Peyer's patch (tissue), 4 donors: ENCODE data around the gene PSAPL1. TPM values are rescaled to one million over a fixed set of nuclear protein-coding genes. Genes with fewer than 3 reads are reported as not detected.

Experiments
- DNase-seq, 3 donors: peaks; one replicate each; pipeline ENCODE4 v3.0.0-alpha.2; 2017 to 2019
- H3K27ac ChIP-seq, 4 donors: fragments of 200-600 bp; sonication (generic); one replicate each; pipeline ENCODE4 v1.5.1; 2016 to 2019
- H3K27me3 ChIP-seq, 2 donors: fragments of 200-600 bp; sonication (generic); one replicate each; pipeline ENCODE4 v1.5.1; 2019
- H3K36me3 ChIP-seq, 3 donors: fragments of 200-600 bp; sonication (generic); one replicate each; pipeline ENCODE4 v1.5.1; 2016 to 2019
- H3K4me1 ChIP-seq, 4 donors: fragments of 200-600 bp; sonication (generic); one replicate each; pipeline ENCODE4 v1.5.1; 2016 to 2019
- H3K4me3 ChIP-seq, 4 donors: fragments of 200-600 bp; sonication (generic); 1 replicate in 3 of 4; 2 replicates in 1 of 4; pipeline ENCODE4 v1.5.1; 2016 to 2019; ENCODE audit warnings: mild to moderate bottlenecking in 1 of 4
- H3K9me3 ChIP-seq, 4 donors: fragments of 200-600 bp; sonication (generic); one replicate each; pipeline ENCODE4 v1.5.1; 2016 to 2019; ENCODE audit warnings: mild to moderate bottlenecking in 1 of 4
- CTCF ChIP-seq, 6 experiments: fragments of 450-650 bp in 4 of 6; fragments of 200-600 bp in 2 of 6; sonication (generic) in 1 of 6; IDR thresholded peaks; one replicate each; pipeline ENCODE4 v1.5.1; 2017 to 2019; ENCODE audit warnings: antibody characterized with exemption in 6 of 6, mild to moderate bottlenecking in 3 of 6, moderate library complexity in 1 of 6
- POLR2A ChIP-seq, 2 donors: fragments of 450-650 bp; IDR thresholded peaks; one replicate each; pipeline ENCODE4 v1.5.1; 2017; ENCODE audit warnings: antibody characterized with exemption in 2 of 2, mild to moderate bottlenecking in 2 of 2, moderate library complexity in 2 of 2
- small RNA-seq, 2 donors: library from RNA; depleted of rRNA; stranded (forward); fragments of <200 nt; gene quantifications; one replicate each; pipeline ENCODE3, GENCODE V24; 2016
- total RNA-seq, 4 donors: library from RNA; depleted of rRNA; stranded (reverse); fragments of >200 nt; gene quantifications; one replicate each; pipeline ENCODE4 v1.1.0, GENCODE V29; 2016

Gene PSAPL1
- total RNA-seq, 4 donors from 2014 or later: not detected

- no peaks in the 10 kb centered on the region for H3K27me3 ChIP-seq
- no peaks in the 10 kb centered on the region for H3K9me3 ChIP-seq
- DNase-seq: peak in 1 of 3 donors; percentile 32
- no peak overlapping the region for H3K27ac ChIP-seq
- H3K4me3 ChIP-seq: no peak overlapping the region
- TF ChIP-seq POLR2A (IDR thresholded peaks at IDR 0.05) (no peak), CTCF (IDR thresholded peaks at IDR 0.05) (no peak)
- H3K4me1 ChIP-seq: no peaks in the 10 kb centered on the region
- H3K36me3 ChIP-seq: no peaks in the 10 kb centered on the region
Observed at GRCh38 chr4:7381890-7382633, 52.7 kb downstream of the PSAPL1 start.

DNA sequence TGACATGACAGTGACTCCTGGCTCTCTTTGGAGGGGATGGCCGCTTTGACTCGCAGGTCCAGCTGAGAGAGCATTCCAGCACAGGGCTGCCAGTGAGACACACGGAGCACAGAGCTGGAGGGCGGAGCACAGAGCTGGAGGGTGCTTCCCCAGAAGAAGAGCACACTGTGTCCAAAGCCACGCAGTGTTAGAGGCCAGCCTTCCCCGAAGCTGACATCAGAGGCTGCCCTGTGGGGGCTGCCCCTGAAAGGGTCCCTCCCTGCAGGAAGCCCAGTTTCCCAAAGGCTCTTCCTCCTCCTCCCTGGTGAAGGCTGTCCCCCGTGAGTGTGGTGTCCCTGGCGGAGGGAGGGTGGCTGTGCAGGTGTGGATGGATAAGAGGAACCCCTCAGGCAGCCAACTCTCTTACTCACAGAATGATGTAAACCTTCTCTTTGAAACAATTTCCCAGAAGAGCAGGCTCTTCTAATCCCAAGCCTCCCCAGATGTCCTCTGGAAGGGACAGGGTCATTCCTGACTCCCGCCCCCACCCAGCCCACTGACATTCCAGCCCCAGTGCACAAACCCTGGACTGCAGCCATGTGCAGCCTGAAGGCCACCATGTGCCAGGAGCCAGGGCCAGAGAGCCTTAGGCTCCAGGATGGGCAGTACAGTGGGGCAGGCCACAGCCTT, 53.4 kb downstream of the PSAPL1 start:
- H3K4me1 ChIP-seq: no peaks in the 10 kb centered on the region
- peak in 2 of 3 donors; percentile 24 to 36 for DNase-seq
- H3K4me3 ChIP-seq: no peak overlapping the region
- no peaks in the 10 kb centered on the region for H3K9me3 ChIP-seq
- H3K27me3 ChIP-seq: no peaks in the 10 kb centered on the region
- TF ChIP-seq POLR2A (IDR thresholded peaks at IDR 0.05) (no peak), CTCF (IDR thresholded peaks at IDR 0.05) (no peak)
- H3K36me3 ChIP-seq: no peaks in the 10 kb centered on the region
- H3K27ac ChIP-seq: no peak overlapping the region

Small RNA genes lying within 50 kb of the gene (small RNA-seq; reads per million reads assigned to genes)
- gene MIR4274: 0 reads per million in 2 donors

Other genes starting within 250 kb of the PSAPL1 start
- 1 to 10 TPM in 2 of 4 donors, under 1 TPM in 2; 0.53 to 9.9 (median 0.90) TPM for gene SORCS2, start 242.4 kb downstream of the PSAPL1 start, total RNA-seq